ENCODE measurements around the gene FKBP4.

Gene FKBP4

DNA sequence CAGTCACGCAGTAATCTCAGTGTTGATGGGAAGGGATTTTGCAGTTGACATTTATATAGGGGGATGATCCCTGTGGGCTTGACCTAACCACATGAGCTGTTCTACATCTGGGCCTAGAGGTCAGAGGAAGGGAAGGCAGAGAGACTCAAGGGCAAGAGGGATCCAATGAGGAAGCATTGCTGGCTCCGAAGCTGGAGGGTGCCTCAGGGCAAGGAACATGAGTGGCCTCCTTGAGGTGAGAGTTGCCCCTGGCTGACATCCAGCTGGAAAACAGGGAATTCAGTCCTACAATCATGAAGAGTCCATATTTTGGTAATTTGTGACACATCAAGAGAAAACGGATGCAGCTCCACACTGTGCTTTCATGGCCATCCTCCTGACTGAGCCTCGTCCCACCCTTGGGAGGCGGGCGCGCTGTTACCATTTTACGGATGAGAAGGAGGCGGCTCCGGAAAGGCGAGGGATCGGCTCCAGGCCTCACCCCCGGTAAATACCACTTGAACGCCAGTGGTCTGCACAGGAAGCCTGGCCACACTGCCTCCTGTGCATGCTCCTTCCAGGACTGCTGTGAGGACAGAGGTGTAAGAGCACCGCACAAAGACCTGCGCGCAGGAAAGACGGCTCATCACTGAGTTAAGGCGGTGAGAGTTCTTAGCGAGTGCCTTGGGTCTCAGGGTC, 18.5 kb upstream of the FKBP4 start:
- DNase-seq (ENCODE audit: low read depth in 2 of 2), result no peak

DNA sequence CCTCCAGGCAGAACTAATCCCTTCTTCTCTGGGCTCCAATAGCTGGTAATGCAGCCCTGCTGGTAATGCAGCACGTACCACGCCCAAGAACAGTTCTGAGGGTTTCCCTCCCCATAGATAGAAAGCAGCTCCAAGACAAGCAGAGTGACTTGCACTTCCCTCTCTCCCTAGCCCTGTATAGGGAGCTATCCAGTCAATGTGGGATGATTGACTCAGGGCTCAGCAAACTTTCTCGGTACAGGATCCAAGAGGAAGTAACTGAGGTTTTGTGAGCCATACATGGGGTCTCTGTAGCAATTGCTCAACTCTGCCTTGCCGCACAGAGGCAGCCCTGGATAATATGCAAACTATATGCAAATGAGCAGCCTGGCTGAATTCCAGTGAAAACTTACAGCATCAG, 15.5 kb upstream of the FKBP4 start:
- DNase-seq (ENCODE audit: low read depth in 2 of 2), result no peak

DNA sequence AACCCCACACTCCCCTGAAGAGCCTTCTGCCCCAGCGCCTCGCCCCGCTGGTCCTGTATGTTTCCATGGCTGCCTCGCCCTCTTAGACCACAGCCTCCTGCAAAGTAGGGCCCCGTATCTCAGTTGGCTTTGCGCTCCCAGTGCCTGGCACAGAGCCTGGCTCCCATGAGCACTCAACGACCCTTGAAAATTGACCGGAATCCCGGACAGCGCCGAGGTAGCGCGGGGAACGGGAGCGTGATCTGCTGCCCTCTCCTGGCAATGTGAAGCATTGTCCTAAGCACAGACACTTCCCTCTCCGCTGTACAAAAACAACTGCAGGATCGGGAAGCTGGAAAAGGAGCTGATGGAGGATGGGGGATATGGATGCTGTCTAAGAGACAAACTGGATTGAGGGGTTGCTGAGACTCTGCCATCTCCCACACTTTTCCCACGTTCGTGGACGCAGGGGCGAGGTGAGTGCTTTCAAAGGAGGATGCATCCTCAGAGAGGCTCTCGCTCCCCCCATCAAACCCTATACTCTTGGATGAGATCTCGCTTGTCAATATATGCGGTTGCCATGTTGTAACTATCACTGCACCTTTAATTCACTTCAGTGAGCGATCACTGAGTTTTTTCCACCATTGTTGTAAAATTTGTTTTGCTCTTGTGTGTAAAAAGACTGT, 10.7 kb upstream of the FKBP4 start:
- peak in 1 of 2 experiments; percentile 12 for DNase-seq (ENCODE audit: low read depth in 2 of 2)

DNA sequence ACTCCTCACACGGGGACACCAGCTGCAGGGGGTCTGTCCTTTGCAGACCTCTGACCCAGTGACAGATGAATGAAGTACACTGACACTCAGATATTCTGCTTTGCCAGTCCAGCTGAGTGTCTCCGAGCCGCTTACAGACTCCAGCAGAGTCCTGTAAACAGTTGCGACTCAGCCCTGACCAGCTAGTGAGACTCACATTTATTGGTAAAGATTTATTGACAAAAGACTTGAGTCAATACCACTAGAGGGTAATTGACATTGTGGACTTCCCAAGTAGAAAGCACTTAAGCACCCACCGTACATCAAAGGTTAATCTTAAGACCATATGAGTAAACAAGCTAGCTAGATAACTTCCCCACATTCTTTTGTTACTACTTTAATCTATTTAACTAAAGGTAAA, 9.8 kb upstream of the FKBP4 start:
- DNase-seq (ENCODE audit: low read depth in 2 of 2), result no peak

DNA sequence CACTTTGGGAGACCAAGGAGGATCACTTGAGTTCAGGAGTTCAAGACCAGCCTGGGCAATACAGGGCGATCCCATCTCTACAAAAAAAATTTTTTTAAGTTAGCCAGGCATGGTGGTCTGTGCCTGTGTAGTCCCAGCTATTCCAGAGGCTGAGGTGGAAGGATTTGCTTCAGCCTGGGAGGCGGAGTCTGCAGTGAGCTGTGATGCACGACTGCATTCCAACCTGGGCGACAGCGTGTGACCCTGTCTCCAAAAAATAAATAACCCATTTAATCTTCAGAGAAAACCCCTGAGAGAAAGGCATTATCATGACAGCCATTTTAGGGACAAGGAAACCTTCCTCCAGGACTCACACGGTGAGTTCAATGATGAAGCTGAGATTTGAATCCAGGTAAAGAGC, 3.7 kb upstream of the FKBP4 start:
- no peak for DNase-seq (ENCODE audit: low read depth in 2 of 2)

DNA sequence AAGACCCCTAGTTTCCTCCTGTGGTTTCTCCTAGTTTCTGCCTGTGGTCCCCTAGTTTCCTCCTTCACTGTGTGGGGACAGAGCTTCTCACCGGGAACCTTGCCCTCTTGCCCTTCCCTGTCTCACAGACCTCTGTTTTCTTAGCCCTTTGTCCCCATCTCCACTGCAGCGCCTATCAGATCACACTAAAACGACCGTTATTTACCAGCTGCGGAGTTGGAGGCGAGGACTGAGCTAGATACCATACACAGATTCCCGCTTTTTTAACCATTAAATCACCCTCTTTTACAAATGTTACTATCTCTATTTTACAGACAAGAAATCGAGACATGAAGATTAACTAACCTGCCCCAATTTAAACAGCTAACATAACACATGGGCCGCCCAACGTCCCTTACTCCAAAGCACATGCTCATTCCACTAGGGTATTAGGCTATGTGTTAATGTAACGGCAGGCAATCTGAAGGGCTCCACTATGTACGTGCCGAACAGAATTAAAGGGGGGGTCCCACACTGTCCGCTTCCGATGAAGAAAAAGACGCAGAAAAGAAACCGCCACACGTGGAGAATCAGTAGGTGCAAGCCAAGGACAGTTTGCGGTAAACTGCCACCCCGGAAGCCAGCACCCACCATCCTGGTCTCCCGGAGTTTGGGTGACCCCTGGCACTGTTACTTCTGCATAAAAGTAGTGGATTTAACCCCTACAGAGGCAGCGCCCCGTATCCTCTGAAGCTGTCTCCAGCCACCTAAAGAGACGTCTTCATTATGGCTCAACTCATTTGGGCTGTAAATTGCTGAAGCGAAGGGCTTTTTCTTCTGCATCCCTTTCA, 1.9 kb upstream of the FKBP4 start:
- no peak for DNase-seq (ENCODE audit: low read depth in 2 of 2)

DNA sequence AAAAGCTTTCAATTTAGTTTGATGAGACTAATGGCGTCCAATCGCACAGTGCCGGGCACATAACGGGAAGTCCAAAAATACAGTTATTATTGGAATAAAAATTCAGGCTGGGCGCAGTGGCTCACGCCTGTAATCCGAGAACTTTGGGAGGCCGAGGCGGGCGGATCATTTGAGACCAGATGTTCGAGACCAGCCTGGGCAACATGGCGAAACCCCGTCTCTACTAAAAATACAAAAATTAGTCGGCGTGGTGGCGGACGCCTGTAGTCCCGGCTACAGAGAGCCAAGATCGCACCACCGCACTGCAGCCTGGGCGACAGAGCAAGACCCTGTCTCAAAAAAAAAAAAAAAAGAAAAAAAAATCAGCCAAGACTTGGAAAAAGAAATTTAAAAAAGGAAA, 1.2 kb upstream of the FKBP4 start:
- no peak for DNase-seq (ENCODE audit: low read depth in 2 of 2)

DNA sequence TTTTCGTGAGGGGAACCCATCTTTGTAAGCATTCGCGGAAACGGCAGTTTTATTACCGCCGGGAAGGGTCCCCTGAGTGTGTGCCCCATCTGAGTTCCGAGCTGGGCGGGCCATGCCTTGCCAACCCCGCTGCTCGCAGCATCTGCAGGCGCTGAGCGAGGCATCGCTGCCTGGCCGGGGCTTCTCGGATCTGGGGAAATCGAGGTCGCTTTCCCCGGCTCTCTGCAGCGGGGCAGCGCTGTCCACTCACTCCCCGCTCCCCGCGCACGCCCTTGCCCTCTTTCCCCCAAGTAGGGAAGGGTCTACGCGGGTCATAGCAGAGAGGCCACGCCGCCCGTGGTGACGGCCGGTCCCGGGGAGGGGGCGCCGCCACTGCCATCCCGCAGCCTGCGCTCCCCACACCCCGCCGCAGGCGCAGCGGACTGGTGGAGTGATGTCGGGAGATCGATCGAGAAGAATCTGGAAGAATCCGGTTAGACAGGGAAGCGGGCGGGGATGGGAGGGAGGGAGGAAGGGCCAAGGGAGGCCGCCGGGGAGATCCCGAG, 507 bp upstream of the FKBP4 start:
- DNase-seq (ENCODE audit: low read depth in 2 of 2), result no peak

DNA sequence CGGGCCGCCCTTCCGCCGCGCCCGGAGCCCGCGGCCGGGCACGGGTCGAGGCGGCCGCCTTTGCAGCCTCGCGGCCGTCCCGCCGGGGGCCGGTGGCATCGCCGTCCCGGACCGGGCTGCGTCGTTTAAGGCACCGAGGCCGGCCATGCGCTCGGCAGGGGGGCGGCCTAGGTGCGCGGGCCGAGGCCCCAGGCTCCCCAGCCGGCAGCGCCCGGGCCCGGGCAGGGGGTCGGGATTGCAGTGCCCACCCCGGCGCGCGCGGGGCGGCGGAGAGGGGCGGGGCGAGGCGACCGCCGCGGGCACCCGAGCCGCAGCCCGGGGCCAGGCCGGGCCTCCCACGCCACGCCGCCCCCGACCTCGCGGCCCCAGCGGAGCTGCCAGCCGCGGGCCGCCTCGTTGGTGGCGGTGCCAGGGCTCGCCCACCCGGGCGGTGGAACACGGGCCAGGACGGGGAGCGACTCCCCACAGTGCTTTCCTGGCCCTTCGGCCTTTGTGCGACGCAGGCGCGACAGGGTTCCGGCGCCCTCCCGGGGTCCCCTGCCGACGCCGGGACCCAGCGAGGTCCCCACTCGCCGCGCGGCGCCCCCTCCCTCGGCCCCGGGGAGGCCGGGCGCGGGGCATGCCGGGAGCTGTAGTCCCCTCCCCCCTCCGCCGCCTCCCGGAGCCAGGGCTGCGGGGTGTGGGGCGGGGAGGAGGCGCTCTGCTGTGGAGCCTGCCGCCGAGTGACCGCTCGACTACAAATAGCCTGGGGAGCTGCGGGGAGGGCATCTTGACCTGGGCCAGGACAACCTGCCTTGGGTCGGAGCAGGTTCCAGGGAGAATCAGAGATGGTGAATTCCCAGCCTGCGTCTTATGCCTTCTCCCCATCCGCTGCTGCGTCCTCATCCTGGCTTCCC, 769 bp downstream of the FKBP4 start:
- no peak for DNase-seq (ENCODE audit: low read depth in 2 of 2)

DNA sequence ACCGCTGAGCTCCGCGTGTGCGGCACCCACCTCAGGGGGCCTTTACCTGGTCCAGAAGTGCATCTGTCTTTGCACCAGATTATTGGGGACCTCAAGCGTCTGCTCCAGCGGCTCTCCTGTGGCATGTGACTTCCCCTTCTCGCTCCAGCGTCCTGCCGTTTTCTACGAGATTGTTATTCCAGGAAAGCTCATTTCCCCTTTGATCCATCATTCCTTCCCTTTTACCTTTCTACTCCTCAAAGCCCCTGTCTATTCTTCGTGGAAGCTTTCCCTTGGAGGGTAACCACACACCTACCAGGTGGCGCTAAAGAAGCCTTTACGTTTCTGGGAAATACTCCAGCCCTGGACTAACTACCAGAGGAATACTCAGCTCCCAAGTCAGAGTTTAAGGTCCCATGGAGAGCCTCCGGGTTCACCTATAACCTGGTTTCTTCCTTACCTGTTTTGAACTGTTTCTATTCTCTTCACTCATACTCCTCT, 1.5 kb downstream of the FKBP4 start:
- no peak for DNase-seq (ENCODE audit: low read depth in 2 of 2)

DNA sequence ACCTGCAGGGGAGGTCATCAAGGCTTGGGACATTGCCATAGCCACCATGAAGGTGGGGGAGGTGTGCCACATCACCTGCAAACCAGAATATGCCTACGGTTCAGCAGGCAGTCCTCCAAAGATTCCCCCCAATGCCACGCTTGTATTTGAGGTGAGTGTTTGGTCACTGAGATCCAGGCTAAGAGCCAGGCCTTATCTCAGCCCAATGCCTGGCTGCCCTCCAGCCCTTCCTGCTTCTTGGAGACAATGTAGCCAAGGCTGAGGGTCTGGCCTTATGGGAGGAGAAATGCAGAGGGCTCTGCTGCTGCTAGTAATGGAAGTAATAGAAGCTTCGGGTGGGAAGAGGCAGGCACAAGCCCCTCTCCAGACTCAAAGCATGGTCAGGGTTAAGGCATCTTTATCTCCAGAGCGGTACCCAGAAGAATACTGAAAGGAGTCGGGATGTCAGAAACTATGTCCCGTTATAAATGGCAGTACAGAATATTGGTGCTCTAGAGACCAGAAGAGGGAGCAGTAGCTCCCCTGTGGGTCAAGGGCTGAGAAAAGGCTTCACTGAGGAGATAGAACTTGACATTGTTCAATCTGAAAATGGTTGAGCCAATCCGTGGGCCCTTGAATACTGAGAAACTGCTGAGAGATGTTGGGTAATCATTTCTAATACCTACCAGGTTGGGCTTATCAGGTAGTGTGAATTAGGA, 3.1 kb downstream of the FKBP4 start:
- no peak for DNase-seq (ENCODE audit: low read depth in 2 of 2)

DNA sequence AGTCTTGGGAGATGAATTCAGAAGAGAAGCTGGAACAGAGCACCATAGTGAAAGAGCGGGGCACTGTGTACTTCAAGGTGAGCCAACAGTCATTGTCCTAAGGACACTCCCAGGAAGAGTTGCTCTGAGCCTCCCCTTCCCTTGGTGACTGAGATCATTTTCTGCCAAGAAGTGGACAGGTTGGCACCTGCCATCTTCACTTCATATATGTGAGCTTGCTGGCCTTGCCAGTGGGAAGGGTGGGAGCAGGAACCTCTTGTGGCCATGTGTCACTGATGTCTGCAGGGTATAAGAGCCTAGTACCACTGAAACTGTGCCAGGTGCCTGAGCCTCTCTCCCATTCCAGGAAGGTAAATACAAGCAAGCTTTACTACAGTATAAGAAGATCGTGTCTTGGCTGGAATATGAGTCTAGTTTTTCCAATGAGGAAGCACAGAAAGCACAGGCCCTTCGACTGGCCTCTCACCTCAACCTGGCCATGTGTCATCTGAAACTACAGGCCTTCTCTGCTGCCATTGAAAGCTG, 5.3 kb downstream of the FKBP4 start:
- DNase-seq (ENCODE audit: low read depth in 2 of 2), result no peak

DNA sequence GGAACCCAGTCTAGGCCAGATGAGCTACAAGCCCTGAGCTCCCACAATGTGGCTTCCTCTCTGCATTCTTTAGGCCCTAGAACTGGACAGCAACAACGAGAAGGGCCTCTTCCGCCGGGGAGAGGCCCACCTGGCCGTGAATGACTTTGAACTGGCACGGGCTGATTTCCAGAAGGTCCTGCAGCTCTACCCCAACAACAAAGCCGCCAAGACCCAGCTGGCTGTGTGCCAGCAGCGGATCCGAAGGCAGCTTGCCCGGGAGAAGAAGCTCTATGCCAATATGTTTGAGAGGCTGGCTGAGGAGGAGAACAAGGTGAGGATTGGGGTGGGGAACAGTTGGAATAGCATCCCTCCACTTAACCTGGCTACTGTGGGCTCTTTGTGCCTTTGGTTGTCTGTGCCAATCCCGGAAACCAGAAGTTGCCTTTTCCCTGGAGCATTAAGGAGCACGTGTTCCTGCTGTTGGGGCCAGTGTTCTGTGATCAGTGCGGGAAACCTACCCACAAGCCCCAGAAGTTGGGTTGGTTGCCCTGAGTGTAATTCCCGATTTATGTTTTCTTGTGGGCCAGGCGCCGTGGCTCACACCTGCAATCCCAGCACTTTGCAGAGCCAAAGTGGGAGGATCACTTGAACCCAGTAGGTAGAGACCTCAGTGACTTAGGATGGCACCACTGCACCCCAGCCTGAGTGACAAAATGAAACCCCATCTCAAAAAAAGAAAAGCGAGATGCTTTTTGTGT, 6.4 kb downstream of the FKBP4 start:
- DNase-seq (ENCODE audit: low read depth in 2 of 2), result no peak

DNA sequence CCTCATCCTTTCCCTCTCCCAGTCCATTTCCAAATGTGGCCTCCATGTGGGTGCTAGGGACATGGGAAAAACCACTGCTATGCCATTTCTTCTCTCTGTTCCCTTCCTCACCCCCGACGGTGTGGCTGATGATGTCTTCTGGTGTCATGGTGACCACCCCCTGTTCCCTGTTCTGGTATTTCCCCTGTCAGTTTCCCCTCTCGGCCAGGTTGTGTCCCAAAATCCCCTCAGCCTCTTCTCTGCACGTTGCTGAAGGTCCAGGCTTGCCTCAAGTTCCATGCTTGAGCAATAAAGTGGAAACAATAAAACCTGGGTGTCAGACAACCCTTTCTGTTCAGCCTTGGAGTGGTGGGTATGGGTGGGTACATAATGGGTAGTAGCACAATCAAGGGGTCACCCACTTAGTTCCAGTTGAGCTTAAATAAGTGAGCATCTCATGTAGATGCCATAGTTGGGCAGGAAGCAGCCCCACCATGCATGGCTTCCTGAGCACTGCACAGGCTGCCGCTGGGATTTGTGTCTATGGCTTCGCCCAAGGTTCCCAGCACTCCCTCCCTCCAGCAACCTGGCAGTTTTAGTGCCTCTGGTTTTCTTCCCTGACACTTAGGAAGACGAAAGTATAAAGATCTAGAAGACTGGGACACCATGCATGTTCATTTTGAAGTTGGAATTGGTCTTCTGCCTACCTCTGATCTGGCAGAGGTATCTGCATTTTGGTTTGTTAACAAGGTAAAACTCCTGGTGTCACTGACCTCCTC, 9.0 kb downstream of the FKBP4 start:
- DNase-seq (ENCODE audit: low read depth in 2 of 2), result no peak

DNA sequence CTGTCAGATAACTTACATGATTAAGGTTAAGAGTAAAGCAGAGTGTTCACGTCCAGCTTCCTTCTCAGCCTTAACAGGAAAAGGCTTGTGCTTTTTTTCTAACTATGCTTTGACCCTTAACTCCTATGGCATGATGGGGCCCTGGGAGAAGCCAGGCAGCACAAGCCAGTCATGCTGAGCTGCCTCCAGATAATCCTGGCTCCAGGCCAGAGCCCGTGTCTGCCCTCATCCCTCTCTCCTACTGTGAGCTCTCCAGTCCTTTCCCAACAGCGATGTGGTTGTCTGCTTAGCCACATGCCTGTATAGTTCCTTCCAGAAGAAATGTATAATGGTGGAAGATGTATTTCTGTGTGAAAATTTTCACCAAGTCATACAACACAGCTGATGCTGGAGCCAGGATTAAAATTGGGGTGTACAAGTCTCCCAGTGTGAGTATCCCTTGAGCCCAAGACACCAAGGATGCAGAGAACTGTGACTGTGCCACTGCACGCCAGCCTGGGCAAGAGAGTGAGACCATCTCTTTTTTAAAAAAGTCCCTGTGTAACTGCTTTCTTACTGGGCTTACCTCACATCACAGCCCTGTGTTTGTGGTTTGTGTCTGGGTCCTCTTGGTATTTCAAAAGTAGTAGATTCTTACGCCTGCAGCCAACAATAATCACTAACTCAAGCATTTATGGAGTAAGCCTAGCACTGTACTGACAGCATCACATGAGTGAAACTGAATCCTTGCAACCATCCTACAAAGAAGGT, 9.8 kb downstream of the FKBP4 start:
- DNase-seq (ENCODE audit: low read depth in 2 of 2), result no peak

DNA sequence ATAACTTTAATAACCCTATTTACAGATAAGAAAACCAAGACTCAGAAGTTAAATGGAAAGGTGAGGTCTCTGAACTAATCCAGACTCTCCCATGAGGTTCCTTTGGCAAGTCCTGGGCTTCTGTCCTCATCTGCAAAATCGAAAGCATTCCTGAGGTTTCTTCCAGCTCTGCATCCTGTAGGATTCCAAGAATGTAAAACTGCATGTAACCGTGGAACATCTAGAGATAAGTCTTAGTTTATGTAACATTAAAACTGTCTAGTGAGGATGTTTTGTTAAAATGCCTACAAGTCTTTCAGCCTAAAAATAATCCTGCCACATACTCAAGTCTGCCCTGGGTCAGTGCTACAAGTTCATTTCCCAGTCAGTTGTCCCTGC, 10.4 kb downstream of the FKBP4 start:
- DNase-seq (ENCODE audit: low read depth in 2 of 2), result no peak

DNA sequence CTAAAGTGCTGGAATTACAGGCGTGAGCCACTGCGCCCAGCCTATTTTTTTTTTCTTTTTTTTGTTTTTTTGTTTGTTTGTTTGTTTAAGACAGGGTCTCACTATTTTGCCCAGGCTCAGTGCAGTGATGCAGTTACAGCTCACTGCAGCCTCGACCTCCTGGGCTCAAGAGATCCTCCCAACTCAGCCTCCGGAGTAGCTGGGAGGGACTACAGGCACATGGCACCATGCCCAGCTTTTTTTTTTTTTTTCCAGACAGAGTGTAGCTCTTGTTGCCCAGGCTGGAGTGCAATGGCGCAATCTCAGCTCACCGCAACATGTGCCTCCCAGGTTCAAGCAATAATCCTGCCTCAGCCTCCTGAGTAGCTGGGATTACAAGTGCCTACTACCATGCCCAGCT, 11.9 kb downstream of the FKBP4 start:
- no peak for DNase-seq (ENCODE audit: low read depth in 2 of 2)

DNA sequence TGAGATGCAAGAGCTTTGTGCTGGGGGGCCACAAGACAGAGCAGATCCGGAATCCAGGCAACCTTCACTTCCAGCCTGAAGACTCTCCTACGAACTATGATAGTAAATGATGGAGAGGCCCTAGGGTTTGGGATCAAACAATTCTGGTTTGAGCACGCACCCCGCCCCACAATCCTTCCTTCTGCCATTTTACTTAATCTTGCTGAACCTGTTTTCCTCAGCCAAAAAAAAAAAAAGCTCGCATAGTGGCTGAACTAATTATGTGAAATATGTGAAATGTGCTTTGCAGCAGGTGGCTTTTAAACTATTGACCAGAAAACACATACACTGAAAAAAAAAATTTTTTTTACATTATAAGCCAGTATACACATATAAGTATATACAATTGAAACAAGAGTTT, 17.0 kb downstream of the FKBP4 start:
- no peak for DNase-seq (ENCODE audit: low read depth in 2 of 2)
